ENCODE results near the gene WSB2.

GRCh38 chr12:118033902-118034301 is 27.1 kb downstream of the WSB2 start:
- TF ChIP-seq CTCF (IDR thresholded peaks at IDR 0.05) (no peak), POLR2A (IDR thresholded peaks at IDR 0.05) (no peak)
